ENCODE results near the gene PDAP1. TPM values are rescaled to one million over a fixed set of nuclear protein-coding genes. Genes with fewer than 3 reads are reported as not detected.

The PDAP1 gene
- total and polyA plus RNA-seq, 4 donors = 11.6 to 83.6 (median 31.5) TPM

GRCh38 chr7:99438573-99439480, 30.4 kb upstream of the PDAP1 start, which contains the start of the genes CPSF4 and PTCD1:
TSS of gene CPSF4 (plus strand) at chr7:99438943. CDS start at chr7:99439083, 140 bp downstream.
TSS of gene PTCD1 (minus strand) at chr7:99438798. CDS start at chr7:99435242, 3,556 bp downstream.
- TF ChIP-seq HNF4A (conservative IDR thresholded peaks at IDR 0.05) (peak in 1 of 2 donors; percentile 5), EGR1 (IDR thresholded peaks at IDR 0.05; ENCODE audit: low read depth in 2 of 2) (peak in 1 of 2 donors; percentile 52), GABPA (IDR thresholded peaks at IDR 0.05 in 1 of 2, conservative IDR thresholded peaks at IDR 0.05 in 1 of 2) (peak in 1 of 2 donors; percentile 74), YY1 (IDR thresholded peaks at IDR 0.05) (peak; percentile 73)
- TF ChIP-seq, protein P1, sequence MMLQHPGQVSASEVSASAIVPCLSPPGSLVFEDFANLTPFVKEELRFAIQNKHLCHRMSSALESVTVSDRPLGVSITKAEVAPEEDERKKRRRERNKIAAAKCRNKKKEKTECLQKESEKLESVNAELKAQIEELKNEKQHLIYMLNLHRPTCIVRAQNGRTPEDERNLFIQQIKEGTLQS (IDR thresholded peaks at IDR 0.05) = no peak
- H3K9me3 ChIP-seq (ENCODE audit: control insufficient read depth in 4 of 4, low read length in 3 of 4) = no peaks in the 10 kb centered on the region
- peaks cover 7 to 18% (median 13%) of the 10 kb centered on the region in 4 donors for H3K4me1 ChIP-seq (ENCODE audit: control insufficient read depth in 4 of 4, insufficient read depth in 4 of 4, low read length in 3 of 4)
- peak within 1 kb of the TSS; percentile 28 to 83 for H3K27ac ChIP-seq (ENCODE audit: low read depth in 1 of 2, low read length in 2 of 2)
- peak within 1 kb of the TSS; percentile 47 to 95 for H3K9ac ChIP-seq (ENCODE audit: low read depth in 1 of 2, low read length in 2 of 2)
- no peaks in the 10 kb centered on the region for H3K27me3 ChIP-seq (ENCODE audit: control insufficient read depth in 4 of 4, insufficient read depth in 4 of 4, low read length in 3 of 4)
- peak within 1 kb of the TSS; percentile 85 to 91 (median 87) for H3K4me3 ChIP-seq (ENCODE audit: low read depth in 1 of 3, low read length in 3 of 3)
- DNase-seq (ENCODE audit: low spot score) = peak; percentile 88
- under 1% methylated on average over 89 of the region's 89 CpGs for WGBS
- peaks cover 2 to 13% (median 8%) of the 10 kb centered on the region in 4 donors for H3K36me3 ChIP-seq (ENCODE audit: control insufficient read depth in 4 of 4, insufficient read depth in 3 of 4, low read depth in 1 of 4, low read length in 3 of 4)

GRCh38 chr7:99437946-99438572, 29.7 kb upstream of the PDAP1 start:
- Histone ChIP-seq H3K27ac (ENCODE audit: low read depth in 1 of 2, low read length in 2 of 2) (peak overlapping the region; percentile 28 to 83), H3K36me3 (ENCODE audit: control insufficient read depth in 4 of 4, insufficient read depth in 3 of 4, low read depth in 1 of 4, low read length in 3 of 4) (peaks cover 2 to 18% (median 10%) of the 10 kb centered on the region in 4 donors), H3K27me3 (ENCODE audit: control insufficient read depth in 4 of 4, insufficient read depth in 4 of 4, low read length in 3 of 4) (no peaks in the 10 kb centered on the region), H3K9ac (ENCODE audit: low read depth in 1 of 2, low read length in 2 of 2) (peak overlapping the region; percentile 38 to 95), H3K4me3 (ENCODE audit: low read depth in 1 of 3, low read length in 3 of 3) (peak overlapping the region; percentile 63 to 91 (median 87)), H3K4me1 (ENCODE audit: control insufficient read depth in 4 of 4, insufficient read depth in 4 of 4, low read length in 3 of 4) (peaks cover 7 to 18% (median 13%) of the 10 kb centered on the region in 4 donors), H3K9me3 (ENCODE audit: control insufficient read depth in 4 of 4, low read length in 3 of 4) (no peaks in the 10 kb centered on the region)
- DNase-seq (ENCODE audit: low spot score) = no peak
- 21% methylated on average over 20 of the region's 20 CpGs for WGBS
- TF ChIP-seq YY1 (IDR thresholded peaks at IDR 0.05) = no peak

DNA sequence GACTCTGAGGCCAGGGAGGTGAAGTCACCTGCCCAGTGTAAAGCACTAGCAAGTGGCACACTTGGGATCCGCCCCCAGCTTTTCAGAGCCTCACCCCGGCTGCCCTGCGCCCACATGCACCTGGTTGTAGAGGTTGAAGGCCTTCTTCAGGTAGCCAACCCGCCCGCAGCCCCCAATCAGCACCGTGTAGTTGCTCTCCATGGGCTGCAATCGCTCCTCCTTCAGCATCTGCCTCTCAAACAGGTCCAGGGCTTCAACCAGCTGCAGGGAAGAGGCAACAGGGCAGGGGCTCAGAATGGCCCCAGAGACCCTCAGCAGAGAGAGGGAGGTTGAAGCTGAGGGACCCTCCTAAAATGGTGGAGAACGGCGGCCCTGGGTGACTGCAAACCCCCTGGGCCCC, 24.8 kb upstream of the PDAP1 start:
- H3K27me3 ChIP-seq (ENCODE audit: control insufficient read depth in 4 of 4, insufficient read depth in 4 of 4, low read length in 3 of 4) = no peaks in the 10 kb centered on the region
- no peak overlapping the region for H3K4me3 ChIP-seq (ENCODE audit: low read depth in 1 of 3, low read length in 3 of 3)
- peaks cover 5 to 41% (median 12%) of the 10 kb centered on the region in 4 donors for H3K36me3 ChIP-seq (ENCODE audit: control insufficient read depth in 4 of 4, insufficient read depth in 3 of 4, low read depth in 1 of 4, low read length in 3 of 4)
- H3K27ac ChIP-seq (ENCODE audit: low read depth in 1 of 2, low read length in 2 of 2) = no peak overlapping the region
- 97% methylated on average over 9 of the region's 9 CpGs for WGBS
- no peak overlapping the region for H3K9ac ChIP-seq (ENCODE audit: low read depth in 1 of 2, low read length in 2 of 2)
- H3K4me1 ChIP-seq (ENCODE audit: control insufficient read depth in 4 of 4, insufficient read depth in 4 of 4, low read length in 3 of 4) = peaks cover 2 to 4% (median 4%) of the 10 kb centered on the region in 4 donors
- H3K9me3 ChIP-seq (ENCODE audit: control insufficient read depth in 4 of 4, low read length in 3 of 4) = no peaks in the 10 kb centered on the region
- no peak for DNase-seq (ENCODE audit: low spot score)
- no peak for TF ChIP-seq NR2F2 (IDR thresholded peaks at IDR 0.05)
- no peak for TF ChIP-seq SP1 (IDR thresholded peaks at IDR 0.05)
- no peak for TF ChIP-seq HNF4A (conservative IDR thresholded peaks at IDR 0.05)
- TF ChIP-seq FOXA1 (IDR thresholded peaks at IDR 0.05) = no peak
- TF ChIP-seq, protein P2, sequence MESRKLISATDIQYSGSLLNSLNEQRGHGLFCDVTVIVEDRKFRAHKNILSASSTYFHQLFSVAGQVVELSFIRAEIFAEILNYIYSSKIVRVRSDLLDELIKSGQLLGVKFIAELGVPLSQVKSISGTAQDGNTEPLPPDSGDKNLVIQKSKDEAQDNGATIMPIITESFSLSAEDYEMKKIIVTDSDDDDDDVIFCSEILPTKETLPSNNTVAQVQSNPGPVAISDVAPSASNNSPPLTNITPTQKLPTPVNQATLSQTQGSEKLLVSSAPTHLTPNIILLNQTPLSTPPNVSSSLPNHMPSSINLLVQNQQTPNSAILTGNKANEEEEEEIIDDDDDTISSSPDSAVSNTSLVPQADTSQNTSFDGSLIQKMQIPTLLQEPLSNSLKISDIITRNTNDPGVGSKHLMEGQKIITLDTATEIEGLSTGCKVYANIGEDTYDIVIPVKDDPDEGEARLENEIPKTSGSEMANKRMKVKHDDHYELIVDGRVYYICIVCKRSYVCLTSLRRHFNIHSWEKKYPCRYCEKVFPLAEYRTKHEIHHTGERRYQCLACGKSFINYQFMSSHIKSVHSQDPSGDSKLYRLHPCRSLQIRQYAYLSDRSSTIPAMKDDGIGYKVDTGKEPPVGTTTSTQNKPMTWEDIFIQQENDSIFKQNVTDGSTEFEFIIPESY (IDR thresholded peaks at IDR 0.05) = no peak
- TF ChIP-seq FOXA2 (IDR thresholded peaks at IDR 0.05) = no peak
- no peak for TF ChIP-seq TAF1 (conservative IDR thresholded peaks at IDR 0.05)
- TF ChIP-seq, protein P3, sequence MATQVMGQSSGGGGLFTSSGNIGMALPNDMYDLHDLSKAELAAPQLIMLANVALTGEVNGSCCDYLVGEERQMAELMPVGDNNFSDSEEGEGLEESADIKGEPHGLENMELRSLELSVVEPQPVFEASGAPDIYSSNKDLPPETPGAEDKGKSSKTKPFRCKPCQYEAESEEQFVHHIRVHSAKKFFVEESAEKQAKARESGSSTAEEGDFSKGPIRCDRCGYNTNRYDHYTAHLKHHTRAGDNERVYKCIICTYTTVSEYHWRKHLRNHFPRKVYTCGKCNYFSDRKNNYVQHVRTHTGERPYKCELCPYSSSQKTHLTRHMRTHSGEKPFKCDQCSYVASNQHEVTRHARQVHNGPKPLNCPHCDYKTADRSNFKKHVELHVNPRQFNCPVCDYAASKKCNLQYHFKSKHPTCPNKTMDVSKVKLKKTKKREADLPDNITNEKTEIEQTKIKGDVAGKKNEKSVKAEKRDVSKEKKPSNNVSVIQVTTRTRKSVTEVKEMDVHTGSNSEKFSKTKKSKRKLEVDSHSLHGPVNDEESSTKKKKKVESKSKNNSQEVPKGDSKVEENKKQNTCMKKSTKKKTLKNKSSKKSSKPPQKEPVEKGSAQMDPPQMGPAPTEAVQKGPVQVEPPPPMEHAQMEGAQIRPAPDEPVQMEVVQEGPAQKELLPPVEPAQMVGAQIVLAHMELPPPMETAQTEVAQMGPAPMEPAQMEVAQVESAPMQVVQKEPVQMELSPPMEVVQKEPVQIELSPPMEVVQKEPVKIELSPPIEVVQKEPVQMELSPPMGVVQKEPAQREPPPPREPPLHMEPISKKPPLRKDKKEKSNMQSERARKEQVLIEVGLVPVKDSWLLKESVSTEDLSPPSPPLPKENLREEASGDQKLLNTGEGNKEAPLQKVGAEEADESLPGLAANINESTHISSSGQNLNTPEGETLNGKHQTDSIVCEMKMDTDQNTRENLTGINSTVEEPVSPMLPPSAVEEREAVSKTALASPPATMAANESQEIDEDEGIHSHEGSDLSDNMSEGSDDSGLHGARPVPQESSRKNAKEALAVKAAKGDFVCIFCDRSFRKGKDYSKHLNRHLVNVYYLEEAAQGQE (IDR thresholded peaks at IDR 0.05) = no peak
- TF ChIP-seq JUND (IDR thresholded peaks at IDR 0.05) = no peak
- TF ChIP-seq CTCF (IDR thresholded peaks at IDR 0.05; ENCODE audit: low read depth, low read length, missing input control) = no peak
- TF ChIP-seq, protein P1 (IDR thresholded peaks at IDR 0.05) = no peak
- TF ChIP-seq MAX (IDR thresholded peaks at IDR 0.05) = no peak
- no peak for TF ChIP-seq EGR1 (IDR thresholded peaks at IDR 0.05; ENCODE audit: low read depth in 2 of 2)
- TF ChIP-seq YY1 (IDR thresholded peaks at IDR 0.05) = no peak
- TF ChIP-seq RXRA (IDR thresholded peaks at IDR 0.05) = no peak
- TF ChIP-seq GABPA (IDR thresholded peaks at IDR 0.05 in 1 of 2, conservative IDR thresholded peaks at IDR 0.05 in 1 of 2) = no peak

All from liver (tissue), 9 donors.